ENCODE measurements around the gene SPINK4. TPM values are rescaled to one million over a fixed set of nuclear protein-coding genes. Genes with fewer than 3 reads are reported as not detected.

Gene SPINK4
- total RNA-seq, 1 experiment from 2014 or later: not detected

GRCh38 chr9:33256236-33256635, 16.3 kb downstream of the SPINK4 start:
- no peaks in the 10 kb centered on the region for H3K27me3 ChIP-seq (ENCODE audit: insufficient read depth, low read length)
- no peak overlapping the region for H2BK5ac ChIP-seq (ENCODE audit: insufficient read length, low read length)
- no peak overlapping the region for H3K23ac ChIP-seq (ENCODE audit: insufficient read length, low read depth, low read length)
- H4K91ac ChIP-seq (ENCODE audit: insufficient read length, low read depth, low read length): no peak overlapping the region
- no peaks in the 10 kb centered on the region for H3K79me2 ChIP-seq (ENCODE audit: insufficient read depth, low read length)
- H3K14ac ChIP-seq (ENCODE audit: insufficient read depth, low read length): no peak overlapping the region
- no peaks in the 10 kb centered on the region for H3K4me1 ChIP-seq (ENCODE audit: insufficient read depth, low read length)
- H3K4me2 ChIP-seq (ENCODE audit: insufficient read depth, insufficient read length, low read length): no peak overlapping the region
- no peak for TF ChIP-seq CTCF (conservative IDR thresholded peaks at IDR 0.05)
- H4K20me1 ChIP-seq (ENCODE audit: control insufficient read depth, insufficient read depth, insufficient read length): no peaks in the 10 kb centered on the region
- H2AFZ ChIP-seq (ENCODE audit: low read length): no peak overlapping the region
- H3K9ac ChIP-seq (ENCODE audit: extremely low read depth, insufficient read length, low read length): no peak overlapping the region
- H4K8ac ChIP-seq (replicated peaks; ENCODE audit: insufficient read length, low read depth, low read length): no peak overlapping the region
- H3K79me1 ChIP-seq (ENCODE audit: insufficient read depth, low read depth, low read length, poor library complexity, severe bottlenecking): no peaks in the 10 kb centered on the region
- H3K27ac ChIP-seq (ENCODE audit: insufficient read length, low read depth, low read length): no peak overlapping the region
- no peaks in the 10 kb centered on the region for H3K9me3 ChIP-seq (ENCODE audit: control insufficient read depth, low read depth, low read length)
- no peak overlapping the region for H2AK5ac ChIP-seq (ENCODE audit: insufficient read length, low read length)
- no peak overlapping the region for H2BK12ac ChIP-seq (ENCODE audit: insufficient read length, low read depth, low read length)
- H2BK15ac ChIP-seq (ENCODE audit: low read depth, low read length): no peak overlapping the region
- H2BK120ac ChIP-seq (ENCODE audit: low read depth, low read length, poor library complexity, severe bottlenecking): no peak overlapping the region
- no peak overlapping the region for H3T11ph ChIP-seq (ENCODE audit: low read length)
- DNase-seq: no peak
- WGBS (ENCODE audit: extremely low coverage, insufficient read length, low lambda C conversion rate): no CpG with 5 or more reads among the region's 2 CpGs
- no peaks in the 10 kb centered on the region; a peak in 1 of 5 replicates for H3K9me3 Mint-ChIP-seq
- no peaks in the 10 kb centered on the region for H3K4me1 Mint-ChIP-seq
- H3K4ac ChIP-seq (ENCODE audit: low read depth, low read length): no peak overlapping the region
- H3K23me2 ChIP-seq (ENCODE audit: insufficient read length, low read depth, low read length, poor library complexity, severe bottlenecking): no peaks in the 10 kb centered on the region
- H3K56ac ChIP-seq (ENCODE audit: insufficient read length, low read depth, low read length): no peak overlapping the region
- H3K4me3 Mint-ChIP-seq: no peak overlapping the region
- H4K5ac ChIP-seq (ENCODE audit: insufficient read length, low read depth, low read length): no peak overlapping the region
- H3K36me3 Mint-ChIP-seq (ENCODE audit: insufficient read depth in 1 of 3, low read depth in 3 of 3): peaks cover 53 to 80% (median 70%) of the 10 kb centered on the region in 3 experiments
- H3K27me3 Mint-ChIP-seq (ENCODE audit: low read depth): no peaks in the 10 kb centered on the region
- H3K18ac ChIP-seq (ENCODE audit: insufficient read length, low read depth, low read length): no peak overlapping the region
- no peak overlapping the region for H3K27ac Mint-ChIP-seq
- no peak overlapping the region for H2BK20ac ChIP-seq (ENCODE audit: low read depth, low read length, poor library complexity, severe bottlenecking)
